ENCODE measurements around the gene LCK.

GRCh38 chr1:32257227-32257508, 6.1 kb downstream of the LCK start:
- no peak for TF ChIP-seq CTCF (IDR thresholded peaks at IDR 0.05)
- no peak for TF ChIP-seq EZH2 (IDR thresholded peaks at IDR 0.05; ENCODE audit: borderline replicate concordance, insufficient read depth, low read depth, low read length, poor library complexity, severe bottlenecking)

Data from B cell (primary cell).